GM11168 (cell line): ENCODE measurements around the gene ZNF532.

Source experiments
- in situ Hi-C: fragments of 300-500 bp; cut with MboI; formaldehyde crosslinking; loops from one replicate; pipeline ENCODE4 v1.12.0; 2022; ENCODE audit warnings: low sequenced_read_pairs; ENCODE audit not compliant: unreplicated experiment

Gene ZNF532

GRCh38 chr18:58996131-58996641 is 131.5 kb downstream of the ZNF532 start:
- in situ Hi-C loops = no loop called here

GRCh38 chr18:58996696-58997095 is 132.0 kb downstream of the ZNF532 start:
- in situ Hi-C loops = no loop called here

GRCh38 chr18:58997811-58998337 is 133.2 kb downstream of the ZNF532 start:
- in situ Hi-C loops = no loop called here

- in situ Hi-C loops = no loop called here
Observed at GRCh38 chr18:58998401-58999203, 133.9 kb downstream of the ZNF532 start.

- in situ Hi-C loops = no loop called here
Observed at GRCh38 chr18:59001166-59001565, 136.5 kb downstream of the ZNF532 start.

- in situ Hi-C loops = no loop called here
Observed at GRCh38 chr18:59001721-59002120, 137.0 kb downstream of the ZNF532 start.

- in situ Hi-C loops = no loop called here
Observed at GRCh38 chr18:59002974-59003594, 138.4 kb downstream of the ZNF532 start.

GRCh38 chr18:59005262-59005661 is 140.6 kb downstream of the ZNF532 start:
- in situ Hi-C loops = no loop called here

- in situ Hi-C loops = no loop called here
Observed at GRCh38 chr18:59006461-59007067, 141.9 kb downstream of the ZNF532 start.

- in situ Hi-C loops = no loop called here
Observed at GRCh38 chr18:59008302-59008974, 143.8 kb downstream of the ZNF532 start.

GRCh38 chr18:59009846-59010245 is 145.2 kb downstream of the ZNF532 start:
- in situ Hi-C loops = no loop called here

- in situ Hi-C loops = no loop called here
Observed at GRCh38 chr18:59011289-59011688, 146.6 kb downstream of the ZNF532 start.

- in situ Hi-C loops = no loop called here
Observed at GRCh38 chr18:59011786-59012185, 147.1 kb downstream of the ZNF532 start.

- in situ Hi-C loops = no loop called here
Observed at GRCh38 chr18:59012815-59013705, 148.4 kb downstream of the ZNF532 start.

- in situ Hi-C loops = no loop called here
Observed at GRCh38 chr18:59013744-59014143, 149.1 kb downstream of the ZNF532 start.

GRCh38 chr18:59015531-59016152 is 151.0 kb downstream of the ZNF532 start:
- in situ Hi-C loops = no loop called here

GRCh38 chr18:59021500-59021899 is 156.8 kb downstream of the ZNF532 start:
- in situ Hi-C loops = no loop called here

GRCh38 chr18:59022167-59022945 is 157.7 kb downstream of the ZNF532 start:
- in situ Hi-C loops = no loop called here
